ENCODE measurements around the gene RAB29.
A peak's percentile ranks its signal among the peaks of the same experiment; 100 is the strongest.

RAB29 gene

GRCh38 chr1:205797168-205797567 is 21.9 kb upstream of the RAB29 start:
- no peak for DNase-seq

- DNase-seq, result no peak
Observed at GRCh38 chr1:205794011-205794730, 18.9 kb upstream of the RAB29 start.

DNA sequence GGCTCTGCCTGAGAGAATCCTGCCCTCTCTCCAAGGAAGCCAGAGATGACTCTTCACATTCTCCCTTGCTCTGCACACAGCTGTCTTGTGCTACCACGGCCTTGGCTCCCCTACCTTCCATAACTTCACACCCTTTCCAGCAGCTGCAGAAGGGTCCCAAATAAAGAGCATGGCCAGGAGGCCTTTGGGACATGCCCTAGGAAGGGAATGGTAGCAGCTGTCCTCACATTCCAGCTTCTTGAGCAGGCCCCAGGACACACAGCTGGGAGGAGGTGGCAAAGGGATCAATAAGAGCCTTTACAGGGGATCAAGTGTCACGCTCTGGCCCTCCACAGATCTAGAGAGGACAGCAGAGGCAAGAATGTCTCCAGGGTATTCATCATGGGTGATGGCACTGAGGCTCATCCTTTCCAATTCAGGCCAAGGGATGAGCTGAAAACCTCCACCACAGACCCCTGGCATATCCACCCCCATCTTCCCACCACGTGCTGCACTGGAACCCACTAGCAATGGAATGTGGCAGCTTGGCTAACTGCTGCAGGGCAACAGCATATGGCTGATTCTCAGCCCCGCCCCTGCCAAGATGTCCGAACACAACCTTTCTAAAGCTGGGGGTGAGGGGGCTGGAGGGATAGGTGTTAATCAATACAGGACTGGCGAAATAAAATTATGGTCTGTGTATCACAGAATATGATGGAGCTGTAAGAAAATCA is 17.8 kb upstream of the RAB29 start:
- DNase-seq, result no peak

- no peak for DNase-seq
Observed at GRCh38 chr1:205792481-205792881, 17.2 kb upstream of the RAB29 start.

- peak in 45 of 56 donors; percentile 22 to 87 (median 53) for DNase-seq
Observed at GRCh38 chr1:205791568-205792180, 16.4 kb upstream of the RAB29 start.

- no peak for DNase-seq
Observed at GRCh38 chr1:205787287-205787916, 12.1 kb upstream of the RAB29 start.

DNA sequence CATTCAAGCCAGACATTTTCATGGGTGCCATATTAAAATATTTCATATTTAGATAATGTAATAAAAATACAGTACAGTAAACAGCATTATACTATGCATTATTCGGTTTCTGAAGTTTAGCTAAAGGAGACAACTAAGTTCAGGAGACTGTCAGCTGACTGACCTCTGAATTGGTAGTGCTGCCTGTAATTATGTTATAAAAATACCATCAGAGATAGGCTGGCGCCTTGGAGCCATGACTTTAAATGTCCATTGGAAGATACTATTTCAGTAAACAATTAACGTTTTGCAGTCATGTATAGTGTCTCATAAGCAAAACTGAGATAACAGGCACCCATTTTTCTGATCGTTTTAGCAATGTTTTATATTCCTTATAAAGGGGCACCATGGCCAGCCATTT is 11.3 kb upstream of the RAB29 start:
- DNase-seq, result no peak

GRCh38 chr1:205785446-205785845 is 10.2 kb upstream of the RAB29 start:
- no peak for DNase-seq

- peak in 1 of 56 donors; percentile 15 for DNase-seq
Observed at GRCh38 chr1:205783904-205784303, 8.6 kb upstream of the RAB29 start.

DNA sequence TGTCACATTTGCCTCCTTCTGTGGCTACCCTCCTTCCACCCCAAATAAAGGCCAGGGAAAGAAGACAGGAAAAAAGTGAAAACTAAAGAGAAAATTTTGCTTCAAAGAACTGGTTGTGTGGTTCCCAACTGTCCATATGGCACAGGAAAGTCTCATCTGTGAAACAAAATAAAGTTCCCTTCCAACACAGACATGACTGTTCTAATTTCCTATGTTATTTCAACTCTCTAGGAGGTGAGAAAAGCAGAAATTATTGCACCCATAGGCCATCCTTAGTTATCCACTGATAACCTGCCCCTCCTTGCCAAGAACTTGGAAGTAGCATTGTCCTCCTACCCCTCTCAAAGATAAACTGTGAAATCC is 8.1 kb upstream of the RAB29 start:
- DNase-seq, result no peak

- DNase-seq, result peak in 1 of 56 donors; percentile 10
Observed at GRCh38 chr1:205782627-205783432, 7.5 kb upstream of the RAB29 start.

- no peak for DNase-seq
Observed at GRCh38 chr1:205780335-205780734, 5.1 kb upstream of the RAB29 start.

DNA sequence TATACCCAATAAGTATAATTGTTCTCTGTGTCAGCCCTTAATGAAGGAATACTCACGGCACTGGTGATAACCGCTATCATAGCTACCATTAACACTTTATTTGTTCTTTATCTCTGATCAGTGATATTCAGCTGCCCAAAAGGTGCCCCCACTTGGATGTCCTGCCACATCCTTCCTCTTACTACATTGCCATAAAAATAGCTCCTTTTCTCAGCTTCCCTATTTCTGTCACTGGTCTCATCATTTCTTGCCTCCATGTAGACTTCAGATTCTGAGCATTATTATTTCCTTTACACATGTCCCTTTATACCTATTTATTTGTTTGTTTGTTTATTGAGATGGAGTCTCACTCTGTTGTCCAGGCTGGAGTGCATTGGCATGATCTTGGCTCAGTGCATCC is 2.7 kb upstream of the RAB29 start:
- DNase-seq, result no peak

GRCh38 chr1:205775717-205776056 is 405 bp upstream of the RAB29 start:
- DNase-seq, result no peak

DNA sequence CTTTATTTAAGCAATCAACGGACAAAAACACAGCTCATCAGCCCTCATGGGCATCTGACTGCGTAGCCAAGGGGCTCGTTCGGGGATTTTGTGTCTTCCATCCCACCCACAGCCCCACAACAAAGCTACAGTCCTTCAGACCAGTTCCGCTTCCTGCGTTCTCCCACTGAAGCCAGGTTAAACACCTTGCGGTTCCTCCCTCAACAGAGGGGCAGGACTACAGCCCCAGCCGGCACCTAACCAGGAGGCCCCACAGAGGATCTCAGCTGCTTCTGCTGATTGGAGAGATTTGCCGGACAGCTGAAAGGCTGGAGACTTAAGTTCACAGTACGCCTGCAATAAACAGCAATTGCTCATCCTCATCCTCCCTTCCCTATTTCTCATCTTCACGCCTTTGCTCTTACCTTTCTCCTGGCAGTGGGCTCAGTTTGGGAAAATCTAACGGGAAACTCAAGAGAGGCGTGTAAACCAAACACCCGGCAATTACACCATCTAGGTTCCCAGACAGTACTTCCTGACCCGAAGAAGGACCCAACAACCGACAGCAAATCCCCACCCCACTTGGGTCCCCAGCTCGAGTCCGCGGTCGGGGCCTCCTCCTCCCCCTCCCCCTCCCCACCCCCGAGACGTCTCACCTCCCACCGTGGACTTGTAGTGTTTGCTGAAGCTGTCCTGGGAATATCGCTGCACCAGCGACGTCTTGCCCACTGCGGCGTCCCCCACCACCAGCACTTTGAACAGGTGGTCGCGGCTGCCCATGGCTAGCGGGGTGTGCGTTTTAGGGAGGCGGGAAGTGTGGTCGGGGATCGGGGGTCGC is 876 bp downstream of the RAB29 start:
- DNase-seq, result peak in 3 of 56 donors; percentile 11 to 56 (median 24)

DNA sequence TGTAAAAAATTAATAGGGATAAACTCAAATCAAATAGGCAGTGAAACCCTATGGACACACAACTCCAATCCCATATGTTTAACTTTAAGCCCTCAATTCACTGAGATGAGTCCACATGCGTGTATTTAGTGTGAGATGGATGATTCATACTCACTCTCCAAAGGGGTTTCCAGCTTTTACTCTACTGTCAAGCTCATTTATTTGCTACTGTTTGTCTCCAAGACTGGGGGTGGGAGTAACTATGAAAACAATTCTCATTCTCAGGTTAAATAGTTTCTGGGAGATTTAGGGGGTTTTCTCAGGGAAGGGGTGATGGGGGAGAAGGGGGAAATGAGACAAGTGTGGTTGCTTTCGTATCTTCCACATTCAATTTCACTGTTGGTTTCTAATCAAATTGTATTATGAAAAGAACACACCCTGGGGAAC is 2.7 kb downstream of the RAB29 start:
- DNase-seq, result no peak

DNA sequence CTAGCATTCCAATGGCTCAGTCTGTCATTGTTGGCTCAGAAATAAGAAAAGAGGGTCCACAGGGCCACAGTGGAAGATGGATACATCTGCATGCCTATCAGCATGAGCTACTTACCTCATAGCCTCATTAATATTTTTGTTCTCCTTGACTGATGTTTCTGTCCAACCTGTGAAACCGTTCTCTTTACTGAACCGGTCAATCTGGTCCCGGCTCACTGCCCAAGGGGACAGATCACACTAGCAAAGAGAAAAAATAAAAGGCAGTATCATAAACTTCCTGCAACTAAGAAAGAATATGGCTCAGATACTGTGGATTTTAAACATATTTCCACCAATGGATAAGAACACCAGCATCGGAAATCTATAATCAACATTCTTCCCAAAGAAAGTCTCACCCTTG is 4.7 kb downstream of the RAB29 start:
- no peak for DNase-seq

- no peak for DNase-seq
Observed at GRCh38 chr1:205769641-205770365, 5.5 kb downstream of the RAB29 start.

DNA sequence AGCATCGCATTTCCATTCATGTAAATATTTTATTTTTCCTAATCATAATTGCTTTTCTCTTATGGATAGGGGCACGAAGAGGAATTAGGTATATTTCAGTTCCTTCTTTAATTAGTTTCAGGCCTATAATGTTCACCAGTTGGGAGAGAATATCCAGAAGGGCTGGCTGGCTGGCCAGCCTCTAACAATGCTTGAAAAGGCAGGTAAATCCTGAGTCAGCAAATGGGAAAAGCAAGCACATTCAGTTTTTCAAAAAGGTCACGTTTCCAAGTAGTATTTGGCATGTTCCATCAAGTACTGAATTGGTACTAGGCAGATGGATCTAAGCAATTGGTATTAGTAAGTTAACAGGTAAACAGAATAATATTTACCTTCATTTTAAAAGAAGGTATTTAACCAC is 8.0 kb downstream of the RAB29 start:
- DNase-seq, result no peak

GRCh38 chr1:205766570-205766969 is 8.7 kb downstream of the RAB29 start:
- DNase-seq, result no peak
